ENCODE data around the gene KIF16B. TPM values are rescaled to one million over a fixed set of nuclear protein-coding genes. Genes with fewer than 3 reads are reported as not detected.

Gene KIF16B
- total RNA-seq, 1 donor from 2014 or later = 9.1 TPM

- POLR2A ChIA-PET = no interaction called here
- ATAC-seq (ENCODE audit: low read depth) = no peak
- intact Hi-C loops (cut with micrococcal nuclease) = no loop called here
- Mint-ChIP-seq H3K4me1 (no peaks in the 10 kb centered on the region), H3K9me3 (peaks cover 13% of the 10 kb centered on the region), H3K4me3 (no peak overlapping the region), H3K27ac (no peak overlapping the region), H3K36me3 (ENCODE audit: low read depth) (peaks cover 29% of the 10 kb centered on the region), H3K27me3 (no peaks in the 10 kb centered on the region)
- no peak for DNase-seq
- CTCF ChIA-PET = no interaction called here
- TF ChIP-seq CTCF (IDR thresholded peaks at IDR 0.05) = no peak
Measured at GRCh38 chr20:16270314-16270931, 302.8 kb downstream of the KIF16B start.

- intact Hi-C loops (cut with micrococcal nuclease) = no loop called here
- H3K36me3 Mint-ChIP-seq (ENCODE audit: low read depth) = peaks cover 20% of the 10 kb centered on the region
- peaks cover 3% of the 10 kb centered on the region for H3K4me1 Mint-ChIP-seq
- H3K9me3 Mint-ChIP-seq = peaks cover 14% of the 10 kb centered on the region
- ATAC-seq (ENCODE audit: low read depth) (no peak), DNase-seq (no peak)
- CTCF ChIA-PET = no interaction called here
- no peak for TF ChIP-seq CTCF (IDR thresholded peaks at IDR 0.05)
- H3K27ac Mint-ChIP-seq = no peak overlapping the region
- no peaks in the 10 kb centered on the region for H3K27me3 Mint-ChIP-seq
- H3K4me3 Mint-ChIP-seq = no peak overlapping the region
- POLR2A ChIA-PET = no interaction called here
Measured at GRCh38 chr20:16267526-16267925, 305.7 kb downstream of the KIF16B start.

- no peak for DNase-seq
- H3K27ac Mint-ChIP-seq = no peak overlapping the region
- TF ChIP-seq CTCF (IDR thresholded peaks at IDR 0.05) = no peak
- peaks cover 14% of the 10 kb centered on the region for H3K9me3 Mint-ChIP-seq
- H3K27me3 Mint-ChIP-seq = no peaks in the 10 kb centered on the region
- H3K36me3 Mint-ChIP-seq (ENCODE audit: low read depth) = peaks cover 19% of the 10 kb centered on the region
- no peak for ATAC-seq (ENCODE audit: low read depth)
- peaks cover 3% of the 10 kb centered on the region for H3K4me1 Mint-ChIP-seq
- CTCF ChIA-PET = no interaction called here
- intact Hi-C loops (cut with micrococcal nuclease) = no loop called here
- H3K4me3 Mint-ChIP-seq = no peak overlapping the region
- POLR2A ChIA-PET = no interaction called here
Measured at GRCh38 chr20:16265334-16265733, 307.9 kb downstream of the KIF16B start.

- intact Hi-C loops (cut with micrococcal nuclease) = no loop called here
- Mint-ChIP-seq H3K9me3 (peaks cover 14% of the 10 kb centered on the region), H3K27me3 (no peaks in the 10 kb centered on the region), H3K4me1 (peaks cover 3% of the 10 kb centered on the region), H3K27ac (no peak overlapping the region), H3K4me3 (no peak overlapping the region), H3K36me3 (ENCODE audit: low read depth) (peaks cover 16% of the 10 kb centered on the region)
- DNase-seq (no peak), ATAC-seq (ENCODE audit: low read depth) (no peak)
- ChIA-PET CTCF (interaction anchor here (1.3 kb wide), 1 partner anchor 16 kb away, joined by 3 read pairs; no protein-coding TSS in a partner anchor), POLR2A (no interaction called here)
- TF ChIP-seq CTCF (IDR thresholded peaks at IDR 0.05) = no peak
Measured at GRCh38 chr20:16263582-16263981, 309.7 kb downstream of the KIF16B start.

GRCh38 chr20:16262594-16262993 lies 310.7 kb downstream of the KIF16B start:
- Mint-ChIP-seq H3K4me1 (peaks cover 3% of the 10 kb centered on the region), H3K9me3 (peaks cover 14% of the 10 kb centered on the region), H3K4me3 (no peak overlapping the region), H3K27me3 (no peaks in the 10 kb centered on the region), H3K27ac (no peak overlapping the region), H3K36me3 (ENCODE audit: low read depth) (peaks cover 12% of the 10 kb centered on the region)
- TF ChIP-seq CTCF (IDR thresholded peaks at IDR 0.05) = no peak
- intact Hi-C loops (cut with micrococcal nuclease) = no loop called here
- ATAC-seq (ENCODE audit: low read depth) (no peak), DNase-seq (no peak)
- POLR2A ChIA-PET = no interaction called here
- CTCF ChIA-PET = interaction anchor here (1.3 kb wide), 1 partner anchor 15 kb away, joined by 3 read pairs; no protein-coding TSS in a partner anchor

Measured in activated B cell treated with CpG ODN at 0.5 μM for 24 hours (primary cell).